OCI-LY7 (cell line): ENCODE data around the gene MBNL3. TPM values are rescaled to one million over a fixed set of nuclear protein-coding genes. Genes with fewer than 3 reads are reported as not detected.
A peak's percentile ranks its signal among the peaks of the same experiment; 100 is the strongest.

ENCODE experiments used
- BruUV-seq: library from RNA; stranded (reverse); fragments of 400-500 nt; replicated peaks from 2 replicates; lab custom pipeline; 2021; lab: Mats Ljungman, UMichigan
- CTCF ChIA-PET: fragments of 300-600 bp; sonication (Branson Sonifier 250); formaldehyde crosslinking; loops from one replicate; lab custom pipeline; 2022; ENCODE audit warnings: antibody characterized with exemption; ENCODE audit not compliant: unreplicated experiment; lab: Charles Lee
- POLR2A ChIA-PET: fragments of 300-600 bp; sonication (Branson Sonifier 250); formaldehyde crosslinking; loops from one replicate; lab custom pipeline; 2022; ENCODE audit warnings: antibody characterized with exemption; lab: Charles Lee
- DNase-seq: peaks from one replicate; pipeline ENCODE4 v3.0.0-alpha.2; 2015; ENCODE audit warnings: low spot score
- H2AFZ ChIP-seq: fragments of 200-600 bp; sonication (generic), shearing (Covaris generic); 2 replicates; pipeline ENCODE4 v1.6.1; 2014; ENCODE audit warnings: mild to moderate bottlenecking, antibody characterized with exemption, low read length, moderate library complexity
- H3K27ac ChIP-seq: fragments of 200-600 bp; sonication (generic); 2 replicates; pipeline ENCODE4 v1.5.1; 2014; ENCODE audit warnings: mixed run types, low read depth, mild to moderate bottlenecking, moderate library complexity, low read length, inconsistent platforms; ENCODE audit not compliant: poor library complexity, severe bottlenecking
- H3K36me3 ChIP-seq: fragments of 200-600 bp; sonication (generic); 2 replicates; pipeline ENCODE4 v1.6.1; 2014; ENCODE audit warnings: mild to moderate bottlenecking, antibody characterized with exemption, low read length, moderate library complexity, mixed read lengths; ENCODE audit not compliant: insufficient read depth
- H3K4me1 ChIP-seq: fragments of 200-600 bp; sonication (generic); 2 replicates; pipeline ENCODE4 v1.5.1; 2014; ENCODE audit warnings: mild to moderate bottlenecking, low read length; ENCODE audit not compliant: insufficient read depth, poor library complexity, severe bottlenecking
- H3K4me2 ChIP-seq: fragments of 200-600 bp; sonication (generic); 2 replicates; pipeline ENCODE4 v1.6.1; 2014; ENCODE audit warnings: mild to moderate bottlenecking, low read length
- H3K4me3 ChIP-seq: fragments of 200-600 bp; sonication (generic); 2 replicates; pipeline ENCODE4 v1.5.1; 2014; ENCODE audit warnings: mild to moderate bottlenecking, low read depth, low read length; ENCODE audit not compliant: poor library complexity, severe bottlenecking
- H3K79me2 ChIP-seq: fragments of 200-600 bp; sonication (generic); 2 replicates; pipeline ENCODE4 v1.6.1; 2016; ENCODE audit warnings: low read depth, mild to moderate bottlenecking, low read length, moderate library complexity, mixed read lengths; ENCODE audit not compliant: insufficient read depth
- H3K9me2 ChIP-seq: fragments of 200-600 bp; sonication (generic); 2 replicates; pipeline ENCODE4 v1.6.1; 2016; ENCODE audit warnings: mild to moderate bottlenecking, low read length, mixed read lengths; ENCODE audit not compliant: insufficient read depth
- H3K9me3 ChIP-seq: fragments of 200-600 bp; sonication (generic); 2 replicates; pipeline ENCODE4 v1.6.1; 2014; ENCODE audit warnings: mild to moderate bottlenecking, mixed run types, low read length, mixed read lengths
- H4K20me1 ChIP-seq: fragments of 200-600 bp; sonication (generic); 2 replicates; pipeline ENCODE4 v1.6.1; 2014; ENCODE audit warnings: mild to moderate bottlenecking, antibody characterized with exemption, low read length, moderate library complexity, mixed read lengths; ENCODE audit not compliant: insufficient read depth
- EZH2phosphoT487 ChIP-seq: fragments of 200-600 bp; sonication (generic); IDR thresholded peaks from 2 replicates; pipeline ENCODE4 v1.6.1; 2018; ENCODE audit warnings: low read depth, borderline replicate concordance, mild to moderate bottlenecking, mixed run types, antibody characterized with exemption, low read length, moderate library complexity, mixed read lengths
- intact Hi-C: fragments of 100-400 bp; cut with micrococcal nuclease; formaldehyde crosslinking; loops from one replicate; pipeline ENCODE4 v1.10.0; 2022; ENCODE audit not compliant: unreplicated experiment
- total RNA-seq, 2 experiments: library from RNA; depleted of rRNA in 1 of 2; stranded (reverse); fragments of >200 nt in 1 of 2; shearing (Covaris generic) in 1 of 2; gene quantifications; 2 replicates each; pipeline ENCODE4 v1.2.3, GENCODE V29; 2014 to 2022
- TF ChIP-seq, protein P1 (sequence below): fragments of 200-600 bp; sonication (generic); conservative IDR thresholded peaks from 2 replicates; pipeline ENCODE4 v1.5.1; 2014; ENCODE audit warnings: mild to moderate bottlenecking, antibody characterized with exemption, low read length, moderate library complexity, mixed read lengths

MBNL3 gene
- total RNA-seq, 2 experiments from 2014 or later: 39.4 to 73.9 TPM

DNA sequence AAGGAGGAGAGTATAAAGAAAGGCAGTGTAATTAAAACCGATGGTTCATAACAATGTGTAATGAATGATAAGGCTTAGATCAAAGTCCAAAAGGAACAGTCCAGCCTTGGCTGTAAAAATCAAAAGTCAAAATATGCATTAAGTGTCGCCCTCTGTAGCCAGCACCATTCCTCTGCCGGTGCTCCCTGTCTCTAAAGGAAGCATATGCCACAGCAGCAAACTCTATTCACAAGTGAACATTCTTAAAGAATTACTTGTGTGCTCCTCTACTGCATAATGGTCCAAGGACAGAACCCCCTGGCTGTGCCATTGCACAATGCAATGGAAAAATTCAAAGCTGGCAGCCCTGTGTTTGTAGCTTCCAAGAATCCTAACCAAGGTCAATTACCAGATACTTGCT, 16.3 kb upstream of the MBNL3 start:
- no peak overlapping the region for H3K27ac ChIP-seq
- no peaks in the 10 kb centered on the region for H3K9me3 ChIP-seq
- H3K4me2 ChIP-seq: no peak overlapping the region
- no peak for TF ChIP-seq EZH2phosphoT487
- TF ChIP-seq, protein P1, sequence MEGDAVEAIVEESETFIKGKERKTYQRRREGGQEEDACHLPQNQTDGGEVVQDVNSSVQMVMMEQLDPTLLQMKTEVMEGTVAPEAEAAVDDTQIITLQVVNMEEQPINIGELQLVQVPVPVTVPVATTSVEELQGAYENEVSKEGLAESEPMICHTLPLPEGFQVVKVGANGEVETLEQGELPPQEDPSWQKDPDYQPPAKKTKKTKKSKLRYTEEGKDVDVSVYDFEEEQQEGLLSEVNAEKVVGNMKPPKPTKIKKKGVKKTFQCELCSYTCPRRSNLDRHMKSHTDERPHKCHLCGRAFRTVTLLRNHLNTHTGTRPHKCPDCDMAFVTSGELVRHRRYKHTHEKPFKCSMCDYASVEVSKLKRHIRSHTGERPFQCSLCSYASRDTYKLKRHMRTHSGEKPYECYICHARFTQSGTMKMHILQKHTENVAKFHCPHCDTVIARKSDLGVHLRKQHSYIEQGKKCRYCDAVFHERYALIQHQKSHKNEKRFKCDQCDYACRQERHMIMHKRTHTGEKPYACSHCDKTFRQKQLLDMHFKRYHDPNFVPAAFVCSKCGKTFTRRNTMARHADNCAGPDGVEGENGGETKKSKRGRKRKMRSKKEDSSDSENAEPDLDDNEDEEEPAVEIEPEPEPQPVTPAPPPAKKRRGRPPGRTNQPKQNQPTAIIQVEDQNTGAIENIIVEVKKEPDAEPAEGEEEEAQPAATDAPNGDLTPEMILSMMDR: 0 out of 2 replicates have a peak, but pooled peaks have one; percentile 14
- ChIA-PET CTCF (no interaction called here), POLR2A (no interaction called here)
- intact Hi-C loops: no loop called here
- H3K36me3 ChIP-seq: no peaks in the 10 kb centered on the region
- no TSS peak for BruUV-seq
- H3K4me1 ChIP-seq: peaks cover 4% of the 10 kb centered on the region
- H2AFZ ChIP-seq: no peak overlapping the region
- H3K4me3 ChIP-seq: no peak overlapping the region
- no peaks in the 10 kb centered on the region for H3K79me2 ChIP-seq
- H4K20me1 ChIP-seq: no peaks in the 10 kb centered on the region
- DNase-seq: no peak
- no peaks in the 10 kb centered on the region for H3K9me2 ChIP-seq

DNA sequence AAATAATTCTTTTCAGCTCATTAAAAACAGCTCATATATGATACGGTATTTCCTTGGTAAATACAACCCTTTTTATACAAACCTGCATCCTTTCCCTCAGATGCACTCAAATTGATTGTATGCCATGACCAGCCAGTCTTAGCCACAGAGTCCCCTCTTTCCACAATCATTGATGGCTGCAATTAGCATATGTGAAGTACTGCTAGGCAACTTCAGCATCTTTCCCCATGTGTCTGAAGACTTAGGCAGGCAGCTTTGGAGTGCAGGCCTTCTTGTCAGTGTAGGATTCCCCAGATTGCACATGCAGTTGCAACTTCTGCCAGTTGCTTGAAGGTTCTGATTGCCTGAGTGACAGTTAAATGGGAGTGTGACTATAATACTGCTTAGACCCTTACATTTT, 15.6 kb upstream of the MBNL3 start:
- Histone ChIP-seq H3K9me3 (no peaks in the 10 kb centered on the region), H3K36me3 (no peaks in the 10 kb centered on the region), H4K20me1 (no peaks in the 10 kb centered on the region), H3K4me1 (peaks cover 4% of the 10 kb centered on the region), H3K9me2 (no peaks in the 10 kb centered on the region), H2AFZ (no peak overlapping the region), H3K4me2 (no peak overlapping the region), H3K4me3 (no peak overlapping the region), H3K79me2 (no peaks in the 10 kb centered on the region), H3K27ac (no peak overlapping the region)
- CTCF ChIA-PET: no interaction called here
- BruUV-seq: no TSS peak
- DNase-seq: no peak
- intact Hi-C loops: no loop called here
- POLR2A ChIA-PET: interaction anchor here (0.7 kb wide), 1 partner anchor 9 kb away, joined by 6 read pairs; no protein-coding TSS in a partner anchor
- TF ChIP-seq, protein P1: no peak
- no peak for TF ChIP-seq EZH2phosphoT487

DNA sequence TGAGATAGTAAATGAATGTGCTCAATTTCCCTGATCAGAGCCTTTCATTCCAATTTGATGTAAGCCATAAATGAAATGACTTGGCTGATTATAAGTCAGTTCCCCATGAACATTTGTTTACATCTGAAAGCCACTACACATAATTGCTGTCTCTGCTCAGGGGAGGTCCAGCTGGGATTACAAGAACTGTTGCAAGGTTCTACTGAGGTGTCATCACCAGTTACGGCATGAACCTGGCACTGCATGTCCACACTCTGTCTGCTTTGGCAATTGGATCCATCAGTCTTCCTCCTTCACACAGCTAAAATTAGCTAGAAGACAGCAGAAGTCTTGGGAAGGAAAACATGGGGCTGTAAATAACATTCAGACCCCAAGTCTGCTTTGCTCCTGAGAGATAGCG, 12.8 kb upstream of the MBNL3 start:
- Histone ChIP-seq H2AFZ (no peak overlapping the region), H3K4me1 (peaks cover 4% of the 10 kb centered on the region), H3K79me2 (no peaks in the 10 kb centered on the region), H4K20me1 (no peaks in the 10 kb centered on the region), H3K27ac (no peak overlapping the region), H3K9me2 (no peaks in the 10 kb centered on the region), H3K4me2 (no peak overlapping the region), H3K9me3 (no peaks in the 10 kb centered on the region), H3K4me3 (no peak overlapping the region), H3K36me3 (no peaks in the 10 kb centered on the region)
- BruUV-seq: no TSS peak
- ChIA-PET CTCF (no interaction called here), POLR2A (no interaction called here)
- no peak for DNase-seq
- TF ChIP-seq, protein P1: no peak
- TF ChIP-seq EZH2phosphoT487: no peak
- intact Hi-C loops: no loop called here
